ENCODE measurements around the gene RPN2. TPM values are rescaled to one million over a fixed set of nuclear protein-coding genes. Genes with fewer than 3 reads are reported as not detected.

Gene RPN2
- total and polyA plus RNA-seq, 2 of the 13 experiments (the other 11 are each of a cell fraction or from before 2014, with no cell fraction given) = 587 to 1,818 TPM

DNA sequence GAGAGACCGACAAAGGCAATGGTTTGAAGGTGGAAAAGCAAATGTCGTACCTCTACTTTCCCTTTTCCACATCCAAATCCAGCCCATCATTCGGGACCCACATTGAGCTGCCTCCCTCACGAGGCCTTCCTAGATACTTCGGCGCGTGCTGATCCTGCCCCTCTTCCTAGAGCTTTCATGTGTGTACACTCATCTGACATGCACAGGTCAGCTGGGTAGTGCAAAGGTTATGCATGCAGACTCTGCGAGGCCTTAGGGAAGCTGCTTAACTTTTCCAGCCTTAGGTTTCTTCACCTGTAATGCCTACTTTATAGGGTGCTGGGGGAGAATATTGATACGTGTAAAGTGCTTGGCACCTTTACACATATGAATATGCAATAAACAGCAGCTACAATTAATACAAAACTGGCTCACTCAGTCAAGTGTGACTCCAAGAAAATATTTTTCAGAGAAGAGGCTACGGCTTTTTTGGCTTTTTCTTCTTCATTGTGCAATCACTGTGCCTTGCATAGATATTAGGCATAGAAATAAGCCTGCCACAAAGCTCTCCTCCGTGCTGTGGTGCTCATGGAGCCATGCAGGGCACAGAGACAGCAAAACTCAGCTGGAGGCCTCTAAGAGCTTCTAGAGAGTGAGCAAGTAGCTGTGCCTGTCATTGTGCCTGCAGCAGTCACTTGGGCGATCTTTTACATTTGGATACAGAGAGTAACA lies 106.7 kb downstream of the RPN2 start (continued):
- TF ChIP-seq, protein P1, sequence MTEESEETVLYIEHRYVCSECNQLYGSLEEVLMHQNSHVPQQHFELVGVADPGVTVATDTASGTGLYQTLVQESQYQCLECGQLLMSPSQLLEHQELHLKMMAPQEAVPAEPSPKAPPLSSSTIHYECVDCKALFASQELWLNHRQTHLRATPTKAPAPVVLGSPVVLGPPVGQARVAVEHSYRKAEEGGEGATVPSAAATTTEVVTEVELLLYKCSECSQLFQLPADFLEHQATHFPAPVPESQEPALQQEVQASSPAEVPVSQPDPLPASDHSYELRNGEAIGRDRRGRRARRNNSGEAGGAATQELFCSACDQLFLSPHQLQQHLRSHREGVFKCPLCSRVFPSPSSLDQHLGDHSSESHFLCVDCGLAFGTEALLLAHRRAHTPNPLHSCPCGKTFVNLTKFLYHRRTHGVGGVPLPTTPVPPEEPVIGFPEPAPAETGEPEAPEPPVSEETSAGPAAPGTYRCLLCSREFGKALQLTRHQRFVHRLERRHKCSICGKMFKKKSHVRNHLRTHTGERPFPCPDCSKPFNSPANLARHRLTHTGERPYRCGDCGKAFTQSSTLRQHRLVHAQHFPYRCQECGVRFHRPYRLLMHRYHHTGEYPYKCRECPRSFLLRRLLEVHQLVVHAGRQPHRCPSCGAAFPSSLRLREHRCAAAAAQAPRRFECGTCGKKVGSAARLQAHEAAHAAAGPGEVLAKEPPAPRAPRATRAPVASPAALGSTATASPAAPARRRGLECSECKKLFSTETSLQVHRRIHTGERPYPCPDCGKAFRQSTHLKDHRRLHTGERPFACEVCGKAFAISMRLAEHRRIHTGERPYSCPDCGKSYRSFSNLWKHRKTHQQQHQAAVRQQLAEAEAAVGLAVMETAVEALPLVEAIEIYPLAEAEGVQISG (CRISPR knock-in tag; IDR thresholded peaks at IDR 0.05) = peak; percentile 54
- TF ChIP-seq CTCF (CRISPR knock-in tag; IDR thresholded peaks at IDR 0.05) (peak; percentile 19), LCORL (IDR thresholded peaks at IDR 0.05) (no peak), LCORL (CRISPR knock-in tag; IDR thresholded peaks at IDR 0.05) (peak; percentile 86), HNRNPK (IDR thresholded peaks at IDR 0.05; ENCODE audit: low read depth, low read length, poor library complexity, severe bottlenecking) (no peak), KAT2B (IDR thresholded peaks at IDR 0.05; ENCODE audit: borderline replicate concordance, low read depth, low read length) (no peak), CSRNP2 (CRISPR knock-in tag; conservative IDR thresholded peaks at IDR 0.05; ENCODE audit: low read depth) (no peak), ZNF225 (CRISPR knock-in tag; IDR thresholded peaks at IDR 0.05) (no peak; the same call in 1 of the 2 replicates), ZBTB21 (CRISPR knock-in tag; IDR thresholded peaks at IDR 0.05) (no peak), JDP2 (CRISPR knock-in tag; IDR thresholded peaks at IDR 0.05; ENCODE audit: borderline replicate concordance) (no peak; the same call in 1 of the 2 replicates), PAF1 (CRISPR knock-in tag; IDR thresholded peaks at IDR 0.05) (no peak), MYPOP (CRISPR knock-in tag; IDR thresholded peaks at IDR 0.05) (peak; percentile 63; the same call in 1 of the 2 replicates), PREB (CRISPR knock-in tag; IDR thresholded peaks at IDR 0.05) (peak; percentile 60; the same call in 1 of the 2 replicates), CEBPG (CRISPR knock-in tag; IDR thresholded peaks at IDR 0.05) (peak; percentile 31; the same call in 1 of the 2 replicates), RFXANK (CRISPR knock-in tag; IDR thresholded peaks at IDR 0.05) (no peak), GATA4 (IDR thresholded peaks at IDR 0.05; ENCODE audit: borderline replicate concordance, low read depth) (no peak), TRIM24 (CRISPR knock-in tag; IDR thresholded peaks at IDR 0.05) (no peak)

Data from HepG2 (cell line).